Activated B cell treated with CpG ODN at 0.5 μM for 24 hours (primary cell): ENCODE measurements around the gene CMKLR1. TPM values are rescaled to one million over a fixed set of nuclear protein-coding genes. Genes with fewer than 3 reads are reported as not detected.

Source experiments
- ATAC-seq: fragments of 200-7000 bp; cut with Tn5 transposase; one replicate; pipeline ENCODE4 v1.10.0; 2021; ENCODE audit warnings: low read depth, mild to moderate bottlenecking, moderate library complexity
- CTCF ChIA-PET: fragments of 350-600 bp; sonication (Branson Sonifier 250); formaldehyde crosslinking; loops from one replicate; lab custom pipeline; 2021; ENCODE audit warnings: antibody characterized with exemption; lab: Charles Lee
- POLR2A ChIA-PET: fragments of 350-600 bp; sonication (Branson Sonifier 250); formaldehyde crosslinking; loops from one replicate; lab custom pipeline; 2021; ENCODE audit warnings: antibody characterized with exemption; lab: Charles Lee
- DNase-seq: peaks from one replicate; pipeline ENCODE4 v3.0.0; 2022
- H3K27ac Mint-ChIP-seq: one replicate; pipeline ENCODE4 v1.8.0; 2020; ENCODE audit warnings: mixed read lengths
- H3K27me3 Mint-ChIP-seq: one replicate; pipeline ENCODE4 v1.8.0; 2021; ENCODE audit warnings: mixed read lengths
- H3K36me3 Mint-ChIP-seq: one replicate; pipeline ENCODE4 v1.8.0; 2021; ENCODE audit warnings: low read depth, mixed read lengths
- H3K4me1 Mint-ChIP-seq: one replicate; pipeline ENCODE4 v1.8.0; 2021; ENCODE audit warnings: mixed read lengths
- H3K4me3 Mint-ChIP-seq: one replicate; pipeline ENCODE4 v1.8.0; 2020; ENCODE audit warnings: mild to moderate bottlenecking, mixed read lengths
- H3K9me3 Mint-ChIP-seq: one replicate; pipeline ENCODE4 v1.8.0; 2020; ENCODE audit warnings: mixed read lengths
- CTCF ChIP-seq: fragments of 200-600 bp; IDR thresholded peaks from one replicate; pipeline ENCODE4 v1.8.0; 2022; ENCODE audit warnings: antibody characterized with exemption, mild to moderate bottlenecking
- intact Hi-C: fragments of 100-400 bp; cut with micrococcal nuclease; formaldehyde crosslinking; loops from one replicate; pipeline ENCODE4 v1.15.1; 2024
- total RNA-seq: library from RNA; stranded (reverse); gene quantifications from 2 replicates; pipeline ENCODE4 v1.2.3, GENCODE V29; 2022

The CMKLR1 gene
- total RNA-seq, 1 donor from 2014 or later = 0.24 TPM

GRCh38 chr12:108381787-108382436 lies 42.8 kb upstream of the CMKLR1 start:
- CTCF ChIA-PET = no interaction called here

GRCh38 chr12:108380382-108380781 lies 41.3 kb upstream of the CMKLR1 start:
- POLR2A ChIA-PET = no interaction called here
- ATAC-seq (no peak), DNase-seq (no peak)
- no peaks in the 10 kb centered on the region for H3K36me3 Mint-ChIP-seq
- intact Hi-C loops = no loop called here
- H3K27me3 Mint-ChIP-seq = peaks cover 4% of the 10 kb centered on the region
- H3K9me3 Mint-ChIP-seq = peaks cover 19% of the 10 kb centered on the region
- no peak for TF ChIP-seq CTCF
- CTCF ChIA-PET = no interaction called here
- H3K4me3 Mint-ChIP-seq = no peak overlapping the region
- no peak overlapping the region for H3K27ac Mint-ChIP-seq
- no peaks in the 10 kb centered on the region for H3K4me1 Mint-ChIP-seq

More at GRCh38 chr12:108381787-108382436, 42.8 kb upstream of the CMKLR1 start:
- intact Hi-C loops = no loop called here
- POLR2A ChIA-PET = no interaction called here
- peaks cover 9% of the 10 kb centered on the region for H3K9me3 Mint-ChIP-seq
- DNase-seq = no peak
- H3K4me3 Mint-ChIP-seq = no peak overlapping the region
- H3K27ac Mint-ChIP-seq = no peak overlapping the region
- no peak for TF ChIP-seq CTCF
- ATAC-seq = no peak
- no peaks in the 10 kb centered on the region for H3K36me3 Mint-ChIP-seq
- peaks cover 8% of the 10 kb centered on the region for H3K27me3 Mint-ChIP-seq
- no peaks in the 10 kb centered on the region for H3K4me1 Mint-ChIP-seq

GRCh38 chr12:108379823-108380222 lies 40.7 kb upstream of the CMKLR1 start:
- Mint-ChIP-seq H3K4me1 (no peaks in the 10 kb centered on the region), H3K27ac (no peak overlapping the region), H3K4me3 (no peak overlapping the region), H3K27me3 (peaks cover 2% of the 10 kb centered on the region), H3K36me3 (no peaks in the 10 kb centered on the region), H3K9me3 (peaks cover 19% of the 10 kb centered on the region)
- ChIA-PET CTCF (no interaction called here), POLR2A (no interaction called here)
- ATAC-seq (no peak), DNase-seq (no peak)
- TF ChIP-seq CTCF = no peak
- intact Hi-C loops = no loop called here

GRCh38 chr12:108378926-108379325 lies 39.8 kb upstream of the CMKLR1 start:
- TF ChIP-seq CTCF = no peak
- ChIA-PET CTCF (no interaction called here), POLR2A (no interaction called here)
- Mint-ChIP-seq H3K4me3 (no peak overlapping the region), H3K9me3 (peaks cover 22% of the 10 kb centered on the region), H3K27ac (no peak overlapping the region), H3K4me1 (no peaks in the 10 kb centered on the region), H3K36me3 (no peaks in the 10 kb centered on the region), H3K27me3 (peaks cover under 1% of the 10 kb centered on the region)
- ATAC-seq = no peak
- intact Hi-C loops = no loop called here
- no peak for DNase-seq

GRCh38 chr12:108377260-108377659 lies 38.1 kb upstream of the CMKLR1 start:
- ATAC-seq = no peak
- CTCF ChIA-PET = no interaction called here
- Mint-ChIP-seq H3K4me3 (no peak overlapping the region), H3K4me1 (no peaks in the 10 kb centered on the region), H3K36me3 (no peaks in the 10 kb centered on the region), H3K27ac (no peak overlapping the region), H3K9me3 (peaks cover 33% of the 10 kb centered on the region), H3K27me3 (peaks cover 3% of the 10 kb centered on the region)
- DNase-seq = no peak
- intact Hi-C loops = no loop called here
- no peak for TF ChIP-seq CTCF
- POLR2A ChIA-PET = no interaction called here
